ENCODE data around the gene INHBB. TPM values are rescaled to one million over a fixed set of nuclear protein-coding genes. Genes with fewer than 3 reads are reported as not detected.

The INHBB gene
- polyA plus RNA-seq, 3 donors, result 0.08 TPM; not detected in 2

DNA sequence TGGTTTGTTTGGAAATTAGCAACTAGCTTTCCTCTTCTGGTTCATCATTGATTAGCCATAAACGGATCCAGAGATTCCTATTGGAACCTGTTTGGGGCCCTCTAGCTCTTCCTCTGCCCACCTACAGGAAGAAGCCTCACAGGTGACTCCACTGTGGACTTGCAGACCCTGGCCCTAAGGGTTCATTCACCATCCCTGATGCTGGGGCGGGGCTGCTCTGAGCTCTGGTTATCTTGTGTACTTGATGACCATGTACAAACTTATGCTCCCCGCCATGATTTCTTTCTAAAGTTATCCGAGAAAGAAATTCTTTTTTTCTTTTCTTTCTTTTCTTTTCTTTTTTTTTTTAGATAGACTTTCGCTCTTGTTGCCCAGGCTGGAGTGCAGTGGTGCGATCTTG is 33.9 kb upstream of the INHBB start:
- intact Hi-C loops (cut with micrococcal nuclease), result loop anchor here (5.0 to 10.0 kb wide), 3 partner anchors 87 to 610 kb away; partner anchors contain the start of gene TMEM185B (in 1 of the 2)
- Histone ChIP-seq H3K9ac (ENCODE audit: insufficient read depth, low read length, poor library complexity, severe bottlenecking) (no peak overlapping the region), H3K36me3 (replicated peaks in 1 of 2; ENCODE audit: control insufficient read depth in 1 of 2, insufficient read depth in 2 of 2, low read length in 2 of 2) (no peaks in the 10 kb centered on the region), H3K27ac (ENCODE audit: low read depth in 1 of 2, low read length in 2 of 2) (no peak overlapping the region), H3K79me2 (ENCODE audit: insufficient read depth, low read length) (no peaks in the 10 kb centered on the region), H3K27me3 (ENCODE audit: control insufficient read depth in 2 of 2, insufficient read depth in 2 of 2, low read length in 2 of 2) (peaks cover 0 to 8% of the 10 kb centered on the region in 2 donors), H3K4me3 (replicated peaks in 1 of 3; ENCODE audit: low read depth in 2 of 3, low read length in 3 of 3) (no peak overlapping the region), H3K4me2 (replicated peaks; ENCODE audit: extremely low read depth, low read length, poor library complexity, severe bottlenecking) (no peak overlapping the region), H2AFZ (ENCODE audit: insufficient read depth, low read depth, low read length, poor library complexity, severe bottlenecking) (no peak overlapping the region), H3K4me1 (ENCODE audit: control insufficient read depth in 1 of 2, insufficient read depth in 2 of 2, low read length in 2 of 2) (peaks cover 6 to 9% of the 10 kb centered on the region in 2 donors), H4K20me1 (ENCODE audit: insufficient read depth, low read length) (no peaks in the 10 kb centered on the region), H3K9me3 (replicated peaks in 1 of 2; ENCODE audit: control insufficient read depth in 1 of 2, insufficient read depth in 1 of 2, low read length in 2 of 2) (no peaks in the 10 kb centered on the region)
- H3K27ac Mint-ChIP-seq, result no peak overlapping the region
- WGBS (ENCODE audit: insufficient coverage), result 81% methylated on average over 5 of the region's 6 CpGs
- peak overlapping the region in 1 of 2 donors; percentile 48 for H3K4me3 Mint-ChIP-seq
- peaks cover 14% of the 10 kb centered on the region for H3K4me1 Mint-ChIP-seq
- peaks cover 16 to 28% (median 21%) of the 10 kb centered on the region in 3 donors for H3K27me3 Mint-ChIP-seq (ENCODE audit: low read depth in 3 of 3)
- no peak for DNase-seq
- H3K9me3 Mint-ChIP-seq, result peaks cover 0 to 2% (median 0%) of the 10 kb centered on the region in 7 donors
- no peak for TF ChIP-seq CTCF (IDR thresholded peaks at IDR 0.05)
- H3K36me3 Mint-ChIP-seq, result no peaks in the 10 kb centered on the region

DNA sequence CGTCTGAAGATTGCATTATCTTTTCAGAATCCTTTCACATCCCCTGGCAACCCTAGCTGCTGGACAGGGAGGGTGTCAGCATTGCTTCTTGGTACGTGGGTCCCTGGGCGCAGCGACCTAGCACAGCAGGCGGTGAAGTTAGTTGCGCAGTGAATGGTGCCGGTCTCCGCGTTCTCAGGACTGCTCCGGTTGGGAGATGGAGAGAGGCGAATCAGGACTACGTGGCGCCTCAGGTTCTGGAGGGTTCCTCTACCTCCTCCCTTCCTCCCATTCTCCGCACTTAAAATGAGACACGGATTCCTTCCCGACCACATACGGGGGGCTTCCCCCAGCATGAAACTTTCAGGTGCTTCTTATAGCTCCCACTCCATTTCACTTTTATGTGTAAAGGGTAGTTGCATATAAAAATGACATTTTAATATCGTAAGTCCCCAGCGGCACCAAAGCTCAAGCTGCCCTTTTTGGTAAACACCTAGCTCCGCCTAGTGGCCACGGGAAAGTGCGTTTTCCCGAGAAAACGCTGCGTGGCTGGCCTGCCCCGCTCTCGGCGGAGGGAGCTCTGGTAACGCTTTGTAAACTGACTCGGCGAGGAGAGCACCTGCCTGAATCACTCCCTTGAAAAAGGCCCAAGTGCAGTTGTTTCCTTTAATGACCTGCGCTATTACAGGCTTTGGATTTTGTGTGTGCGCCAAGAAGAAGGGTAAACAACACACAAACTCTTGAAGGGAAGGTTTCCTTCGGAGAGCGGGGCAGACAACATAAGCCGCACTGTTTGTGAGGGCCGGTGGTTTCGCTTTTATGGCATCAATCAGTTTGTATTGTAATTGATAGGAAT is 32.9 kb upstream of the INHBB start:
- Mint-ChIP-seq H3K4me3 (peak overlapping the region; percentile 70 to 90), H3K4me1 (peaks cover 17% of the 10 kb centered on the region), H3K36me3 (no peaks in the 10 kb centered on the region), H3K9me3 (peaks cover 0 to 2% (median 0%) of the 10 kb centered on the region in 7 donors), H3K27ac (peak overlapping the region in 1 of 7 donors; percentile 64), H3K27me3 (ENCODE audit: low read depth in 3 of 3) (peaks cover 19 to 28% (median 21%) of the 10 kb centered on the region in 3 donors)
- peaks cover 0 to 8% of the 10 kb centered on the region in 2 donors for H3K27me3 ChIP-seq (ENCODE audit: control insufficient read depth in 2 of 2, insufficient read depth in 2 of 2, low read length in 2 of 2)
- H3K79me2 ChIP-seq (ENCODE audit: insufficient read depth, low read length), result no peaks in the 10 kb centered on the region
- no peaks in the 10 kb centered on the region for H3K9me3 ChIP-seq (replicated peaks in 1 of 2; ENCODE audit: control insufficient read depth in 1 of 2, insufficient read depth in 1 of 2, low read length in 2 of 2)
- H4K20me1 ChIP-seq (ENCODE audit: insufficient read depth, low read length), result no peaks in the 10 kb centered on the region
- H3K36me3 ChIP-seq (replicated peaks in 1 of 2; ENCODE audit: control insufficient read depth in 1 of 2, insufficient read depth in 2 of 2, low read length in 2 of 2), result no peaks in the 10 kb centered on the region
- H2AFZ ChIP-seq (ENCODE audit: insufficient read depth, low read depth, low read length, poor library complexity, severe bottlenecking), result peak overlapping the region; percentile 86
- peaks cover 6 to 9% of the 10 kb centered on the region in 2 donors for H3K4me1 ChIP-seq (ENCODE audit: control insufficient read depth in 1 of 2, insufficient read depth in 2 of 2, low read length in 2 of 2)
- peak; percentile 94 for TF ChIP-seq CTCF (IDR thresholded peaks at IDR 0.05)
- no peak overlapping the region for H3K9ac ChIP-seq (ENCODE audit: insufficient read depth, low read length, poor library complexity, severe bottlenecking)
- peak overlapping the region; percentile 3 to 66 (median 10) for H3K4me3 ChIP-seq (replicated peaks in 1 of 3; ENCODE audit: low read depth in 2 of 3, low read length in 3 of 3)
- peak; percentile 54 to 61 (median 54) for DNase-seq
- intact Hi-C loops (cut with micrococcal nuclease), result loop anchor here (5.0 to 10.0 kb wide), 3 partner anchors 88 to 611 kb away; partner anchors contain the start of gene TMEM185B (in 1 of the 2)
- H3K4me2 ChIP-seq (replicated peaks; ENCODE audit: extremely low read depth, low read length, poor library complexity, severe bottlenecking), result peak overlapping the region; percentile 74
- WGBS (ENCODE audit: insufficient coverage), result 17% methylated on average over 24 of the region's 38 CpGs
- H3K27ac ChIP-seq (ENCODE audit: low read depth in 1 of 2, low read length in 2 of 2), result no peak overlapping the region

All from CD14-positive monocyte (primary cell).